NCI-H2029 treated with DMSO at 0.1 percent for 48 hours (cell line): Measurements from ENCODE around the gene ZNF385B.

ENCODE experiments used
- DNase-seq: peaks from one replicate; lab custom pipeline; 2025; lab: John Stamatoyannopoulos, UW

ZNF385B gene

GRCh38 chr2:179581605-179582004, 279.8 kb downstream of the ZNF385B start:
- no peak for DNase-seq

- no peak for DNase-seq
Measured at GRCh38 chr2:179580378-179581146, 280.9 kb downstream of the ZNF385B start.

DNA sequence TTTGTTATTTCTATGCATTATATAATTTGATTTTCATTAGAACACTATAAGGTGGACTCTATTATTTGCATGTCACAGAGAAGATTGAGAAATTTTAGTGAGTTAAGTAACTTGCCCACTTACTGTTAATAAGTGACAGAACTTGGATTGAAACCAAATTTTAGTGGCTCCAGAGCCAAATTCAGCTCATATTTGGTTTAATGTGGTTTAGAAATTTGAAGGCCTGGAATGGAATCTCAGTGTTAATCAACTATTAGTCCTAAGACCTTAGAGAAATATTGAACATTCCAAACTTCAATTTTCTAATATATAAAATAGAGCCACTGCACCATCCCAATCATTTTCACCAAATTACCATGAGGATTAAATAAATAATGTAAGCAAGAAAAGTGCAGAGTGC, 281.6 kb downstream of the ZNF385B start:
- no peak for DNase-seq

DNA sequence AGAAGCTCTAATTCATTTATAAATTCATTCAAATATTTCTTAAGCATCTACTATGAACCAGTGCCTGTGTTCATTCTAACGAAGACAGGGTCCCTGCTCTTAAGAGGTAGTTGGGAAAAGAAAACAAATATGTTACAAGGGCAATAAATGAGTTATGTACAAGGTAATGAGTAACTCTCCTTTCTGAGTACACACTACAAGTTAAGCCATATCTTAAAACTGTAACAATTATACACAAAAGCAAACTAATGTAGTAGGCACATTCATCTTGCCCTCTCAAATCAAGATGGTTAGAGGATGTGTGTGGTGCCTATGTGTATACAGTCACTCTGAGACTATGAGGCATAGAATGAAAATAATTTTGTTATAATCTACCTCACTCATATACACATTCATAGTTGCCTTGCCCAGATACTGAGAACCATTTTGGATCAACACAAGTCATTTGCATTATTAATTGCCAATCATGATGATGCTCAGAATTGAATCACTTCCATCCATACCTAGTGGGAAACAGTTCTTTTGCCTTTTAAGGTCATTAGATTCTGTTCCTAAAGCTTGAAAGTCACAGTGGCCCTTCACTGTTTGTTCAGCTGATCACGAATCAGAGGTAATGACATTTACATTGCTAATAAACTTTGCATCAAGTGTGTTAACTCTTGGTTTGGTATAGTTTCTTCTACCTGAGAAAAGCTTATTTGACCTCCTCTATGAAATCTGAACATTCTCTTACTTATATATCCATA, 283.1 kb downstream of the ZNF385B start:
- no peak for DNase-seq

DNA sequence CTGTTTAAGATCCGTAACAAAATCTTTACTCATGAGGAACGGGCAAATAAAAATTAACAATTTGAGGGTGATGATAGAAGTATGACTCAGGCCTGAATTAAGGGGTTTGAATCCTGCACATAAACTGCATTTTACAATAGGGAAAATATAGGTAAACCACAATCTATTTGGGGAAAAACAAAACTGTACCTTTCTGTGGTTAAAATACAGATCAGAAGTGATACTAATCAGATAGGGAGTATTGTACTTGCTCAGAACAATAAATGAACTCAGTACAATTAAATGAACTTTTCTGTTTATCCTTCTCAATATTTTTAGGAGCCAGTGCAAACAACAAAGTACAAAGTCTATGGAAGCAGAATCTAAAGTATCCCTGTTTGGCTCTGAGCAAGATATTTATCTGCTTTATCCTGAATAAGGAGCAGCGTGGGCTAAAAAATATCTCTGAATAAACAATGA, 287.3 kb downstream of the ZNF385B start:
- no peak for DNase-seq

- no peak for DNase-seq
Measured at GRCh38 chr2:179572544-179572943, 288.9 kb downstream of the ZNF385B start.

GRCh38 chr2:179571721-179572120, 289.7 kb downstream of the ZNF385B start:
- DNase-seq = no peak

GRCh38 chr2:179571252-179571651, 290.2 kb downstream of the ZNF385B start:
- DNase-seq = no peak

DNA sequence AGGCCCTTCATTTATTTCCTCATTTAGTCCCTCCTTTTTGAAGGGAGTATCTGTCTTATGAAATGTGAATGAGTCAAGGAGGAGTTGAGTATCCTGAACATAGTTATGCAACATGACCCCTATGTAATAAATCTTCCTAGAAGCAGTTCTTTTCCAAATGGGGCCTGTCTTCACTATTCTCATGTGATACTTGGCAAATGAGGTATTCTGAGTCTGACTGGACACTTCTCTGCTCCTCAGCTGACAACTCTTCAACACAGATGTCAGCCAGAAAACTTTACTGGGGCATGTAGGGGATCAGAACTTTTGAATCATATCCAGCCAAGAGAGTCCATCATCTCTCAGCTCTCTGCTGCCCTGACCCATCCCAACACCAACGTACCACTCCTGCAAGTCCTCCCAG, 291.6 kb downstream of the ZNF385B start:
- DNase-seq = no peak

GRCh38 chr2:179565807-179566206, 295.6 kb downstream of the ZNF385B start:
- no peak for DNase-seq

DNA sequence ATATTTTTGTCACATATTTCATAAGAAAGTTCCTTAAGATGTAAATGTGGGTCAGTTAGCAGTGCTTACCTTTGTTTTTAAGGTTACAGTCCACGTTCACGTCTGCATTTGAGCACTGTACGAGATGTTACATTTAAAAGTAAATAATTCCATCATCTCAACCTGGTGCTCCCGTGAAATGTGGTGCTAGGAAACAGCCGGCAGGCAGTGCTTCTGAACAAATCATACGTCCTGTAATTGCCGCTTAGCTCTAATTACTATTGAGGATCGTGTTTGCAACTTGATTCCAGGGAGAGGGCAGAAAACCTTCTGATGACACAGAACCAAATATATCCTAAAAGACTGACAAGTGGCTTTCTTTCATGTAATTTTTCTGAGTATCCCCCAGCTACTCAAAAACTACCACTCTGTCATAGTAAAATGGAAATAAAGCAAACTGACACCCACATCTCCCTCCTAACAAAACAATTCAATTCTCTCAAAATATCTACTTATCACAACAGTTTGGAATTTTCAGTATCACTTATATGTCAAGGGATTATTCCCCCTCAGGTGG, 299.0 kb downstream of the ZNF385B start:
- DNase-seq = peak; percentile 22

GRCh38 chr2:179561702-179562101, 299.7 kb downstream of the ZNF385B start:
- no peak for DNase-seq

GRCh38 chr2:179560257-179560735, 301.1 kb downstream of the ZNF385B start:
- DNase-seq = no peak

DNA sequence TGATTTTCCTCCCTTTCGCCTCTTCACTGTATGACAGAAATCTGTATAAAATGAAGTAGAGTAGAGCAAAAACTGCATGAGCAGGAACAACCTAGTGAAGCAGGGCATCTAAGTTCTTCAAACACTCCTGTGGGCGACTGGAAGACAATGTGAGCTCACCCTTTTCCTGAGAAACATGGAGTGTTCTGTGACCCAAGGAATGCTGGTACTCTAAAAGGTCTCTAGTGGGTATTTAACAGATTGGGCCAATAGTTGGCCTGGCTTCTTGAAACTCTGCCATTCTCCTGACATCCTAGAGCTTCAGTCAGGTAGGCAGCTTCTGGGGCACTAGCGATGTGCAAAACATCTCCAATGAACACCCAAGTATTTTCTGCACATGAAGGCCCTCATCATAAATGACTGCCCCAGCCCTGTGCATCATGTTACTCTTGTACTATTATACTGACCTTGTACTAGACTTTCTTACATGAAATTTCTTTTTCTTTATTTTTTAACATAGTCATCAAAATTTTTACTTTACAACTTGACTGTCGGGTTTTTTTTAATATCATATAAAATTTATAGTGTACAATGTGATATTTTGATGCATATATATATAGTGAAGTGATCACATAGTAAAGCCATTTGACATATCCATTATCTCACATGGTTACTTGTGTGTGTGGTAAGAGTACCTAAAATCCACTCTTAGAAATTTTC, 302.2 kb downstream of the ZNF385B start:
- no peak for DNase-seq

GRCh38 chr2:179558010-179558934, 303.1 kb downstream of the ZNF385B start:
- DNase-seq = no peak

DNA sequence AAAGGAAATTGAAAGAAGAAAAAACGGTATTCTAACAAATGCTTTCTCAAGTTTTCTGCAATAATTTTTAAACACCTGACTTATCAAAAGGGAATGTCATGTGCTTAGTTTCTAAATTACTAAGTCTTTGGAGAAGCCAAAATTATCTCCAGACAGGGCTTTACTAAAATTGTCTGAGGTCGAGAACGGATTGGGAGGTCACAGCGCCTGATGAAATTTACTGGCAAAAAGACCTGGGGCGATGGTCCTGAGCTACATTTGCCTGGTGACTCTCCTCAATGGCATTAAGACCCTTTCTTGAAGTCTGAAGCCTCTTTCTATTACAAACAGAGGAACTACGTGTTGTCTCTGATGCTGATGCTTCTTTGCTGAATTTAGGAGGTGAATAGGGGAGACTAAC, 305.0 kb downstream of the ZNF385B start:
- no peak for DNase-seq

GRCh38 chr2:179555691-179556283, 305.6 kb downstream of the ZNF385B start:
- no peak for DNase-seq

DNA sequence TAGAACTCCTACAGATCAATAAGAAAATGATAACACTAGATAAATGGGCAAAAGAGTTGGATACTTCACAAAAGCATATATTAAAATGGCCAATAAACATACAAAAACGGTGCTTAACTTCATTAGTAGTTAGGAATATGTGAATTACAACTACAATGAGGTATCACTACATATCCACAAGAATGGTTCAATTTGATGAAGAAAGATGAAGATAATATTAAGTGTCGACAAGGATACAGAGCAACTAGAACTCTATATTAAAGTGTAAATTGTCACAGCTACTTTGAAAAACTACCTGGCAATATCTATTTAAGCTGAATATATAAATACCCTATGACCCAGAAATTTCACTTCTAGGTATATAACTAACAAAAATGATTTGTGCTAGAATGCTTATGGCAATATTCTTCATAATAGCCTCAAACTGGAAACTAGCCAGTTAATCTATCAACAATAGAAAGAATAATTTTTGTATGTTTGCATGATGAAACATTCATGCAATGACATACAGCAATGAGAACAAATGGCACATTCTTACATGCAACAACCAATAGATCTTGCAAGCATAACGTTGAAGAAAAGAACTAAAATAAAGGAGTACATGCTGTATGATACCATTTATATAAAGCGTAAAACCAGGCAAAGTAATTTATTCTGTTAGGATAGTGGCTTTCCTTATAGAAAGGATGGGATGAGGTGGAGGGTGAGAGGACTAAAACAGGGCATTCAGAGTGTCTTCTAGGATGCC, 306.6 kb downstream of the ZNF385B start:
- DNase-seq = no peak

GRCh38 chr2:179553382-179553781, 308.0 kb downstream of the ZNF385B start:
- DNase-seq = no peak

DNA sequence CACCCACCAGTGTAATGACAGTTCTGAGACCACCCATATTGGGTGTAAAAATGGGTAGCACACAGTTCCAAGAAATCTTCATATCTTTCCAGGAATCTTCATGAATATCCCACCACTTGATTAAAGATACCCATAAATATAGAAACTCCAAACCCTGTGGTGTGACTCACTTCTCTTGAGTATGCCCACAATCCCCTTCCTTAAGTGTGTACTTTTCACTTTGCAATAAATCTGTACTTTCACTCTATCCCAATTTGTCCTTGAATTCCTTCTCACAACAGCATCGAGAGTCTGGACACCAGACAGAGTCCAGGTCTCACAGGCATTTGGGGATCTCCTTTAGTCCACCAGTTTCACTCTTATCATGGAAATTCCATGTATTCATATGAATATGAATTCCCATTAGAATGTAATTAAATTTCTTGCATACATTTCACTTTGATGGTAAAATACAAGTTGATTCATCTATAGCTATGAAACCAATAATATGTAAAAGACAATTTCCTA, 309.8 kb downstream of the ZNF385B start:
- DNase-seq = no peak
